Natural killer cell (primary cell): ENCODE measurements around the gene MID1. TPM values are rescaled to one million over a fixed set of nuclear protein-coding genes. Genes with fewer than 3 reads are reported as not detected.

Experiments used
- ATAC-seq, 3 donors: fragments of 150-1000 bp in 2 of 3; fragments of 200-7000 bp in 1 of 3; cut with Tn5 transposase; 1 replicate in 1 of 3; 2 replicates in 2 of 3; pipeline ENCODE4 v1.10.0; 2021; ENCODE audit warnings: mild to moderate bottlenecking in 2 of 3, moderate library complexity in 2 of 3
- DNase-seq, 2 donors: peaks; one replicate each; pipeline versions ENCODE4 v3.0.0 to v3.0.0-alpha.2; 2013 to 2021; ENCODE audit warnings: mixed read lengths in 1 of 2
- H3K27ac ChIP-seq: one replicate; pipeline ENCODE4 v1.5.1; 2013; ENCODE audit warnings: mild to moderate bottlenecking, low read length
- H3K27me3 ChIP-seq: one replicate; pipeline ENCODE4 v1.6.1; 2013; ENCODE audit warnings: low read length; ENCODE audit not compliant: control insufficient read depth, insufficient read depth
- H3K36me3 ChIP-seq: one replicate; pipeline ENCODE4 v1.6.1; 2013; ENCODE audit warnings: low read length; ENCODE audit not compliant: control insufficient read depth, insufficient read depth
- H3K4me1 ChIP-seq: one replicate; pipeline ENCODE4 v1.6.1; 2013; ENCODE audit warnings: low read length; ENCODE audit not compliant: control insufficient read depth, insufficient read depth
- H3K4me3 ChIP-seq: one replicate; pipeline ENCODE4 v1.5.1; 2013; ENCODE audit warnings: low read length
- H3K9me3 ChIP-seq: one replicate; pipeline ENCODE4 v1.6.1; 2013; ENCODE audit warnings: low read length; ENCODE audit not compliant: control insufficient read depth, insufficient read depth
- H3K27ac Mint-ChIP-seq, 2 donors: one replicate each; pipeline ENCODE4 v1.8.0; 2022; ENCODE audit warnings: mild to moderate bottlenecking in 2 of 2, mixed read lengths in 2 of 2, moderate library complexity in 1 of 2
- H3K27me3 Mint-ChIP-seq, 2 donors: one replicate each; pipeline ENCODE4 v1.8.0; 2022; ENCODE audit warnings: low read depth in 2 of 2, mixed read lengths in 2 of 2
- H3K36me3 Mint-ChIP-seq: one replicate; pipeline ENCODE4 v1.8.0; 2022; ENCODE audit warnings: mixed read lengths
- H3K4me1 Mint-ChIP-seq, 2 donors: one replicate each; pipeline ENCODE4 v1.8.0; 2022; ENCODE audit warnings: mixed read lengths in 2 of 2
- H3K4me3 Mint-ChIP-seq: one replicate; pipeline ENCODE4 v1.8.0; 2022; ENCODE audit warnings: mild to moderate bottlenecking, moderate library complexity, mixed read lengths
- H3K9me3 Mint-ChIP-seq, 2 donors: one replicate each; pipeline ENCODE4 v1.8.0; 2022; ENCODE audit warnings: mixed read lengths in 2 of 2
- CTCF ChIP-seq: fragments of 200-600 bp; IDR thresholded peaks from one replicate; pipeline ENCODE4 v1.8.0; 2022; ENCODE audit warnings: antibody characterized with exemption
- WGBS: methylation state at CpG from one replicate; pipeline ENCODE4 v1.1.7; 2013; ENCODE audit warnings: missing lambda C conversion rate; ENCODE audit not compliant: insufficient coverage; 5-methylcytosine and 5-hydroxymethylcytosine counted together
- intact Hi-C: fragments of 100-400 bp; cut with micrococcal nuclease; formaldehyde crosslinking; loops from one replicate; pipeline ENCODE4 v1.14.2; 2022
- total RNA-seq, 4 donors: library from RNA; stranded (reverse); fragments of 120-200 nt in 1 of 4; gene quantifications; one replicate each; pipeline versions ENCODE4 v1.2.3 to v1.2.4, GENCODE V29; 2013 to 2022

The MID1 gene
- total RNA-seq, 3 donors from 2014 or later (not counting 1 experiment from before 2014, with no cell fraction given): not detected

GRCh38 chrX:10654960-10655359 lies 34.6 kb upstream of the MID1 start:
- H3K4me1 ChIP-seq: no peaks in the 10 kb centered on the region
- H3K36me3 Mint-ChIP-seq: no peaks in the 10 kb centered on the region
- ATAC-seq (no peak), DNase-seq (no peak)
- no CpG with 5 or more reads among the region's 3 CpGs for WGBS
- no peaks in the 10 kb centered on the region for H3K9me3 ChIP-seq
- TF ChIP-seq CTCF: no peak
- peaks cover 0 to 4% of the 10 kb centered on the region in 2 donors for H3K27me3 Mint-ChIP-seq
- no peak overlapping the region for H3K4me3 ChIP-seq
- H3K36me3 ChIP-seq: no peaks in the 10 kb centered on the region
- no peak overlapping the region for H3K27ac ChIP-seq
- H3K4me3 Mint-ChIP-seq: no peak overlapping the region
- intact Hi-C loops: no loop called here
- no peaks in the 10 kb centered on the region for H3K4me1 Mint-ChIP-seq
- H3K9me3 Mint-ChIP-seq: peaks cover 0 to 5% of the 10 kb centered on the region in 2 donors
- H3K27me3 ChIP-seq: no peaks in the 10 kb centered on the region
- no peak overlapping the region for H3K27ac Mint-ChIP-seq

GRCh38 chrX:10653302-10653701 lies 32.9 kb upstream of the MID1 start:
- ATAC-seq (no peak), DNase-seq (no peak)
- WGBS: 93% methylated on average over 2 of the region's 2 CpGs
- Histone ChIP-seq H3K27ac (no peak overlapping the region), H3K4me1 (no peaks in the 10 kb centered on the region), H3K9me3 (no peaks in the 10 kb centered on the region), H3K36me3 (no peaks in the 10 kb centered on the region), H3K27me3 (no peaks in the 10 kb centered on the region), H3K4me3 (no peak overlapping the region)
- Mint-ChIP-seq H3K4me3 (no peak overlapping the region), H3K27ac (no peak overlapping the region), H3K27me3 (peaks cover 0 to 4% of the 10 kb centered on the region in 2 donors), H3K9me3 (peaks cover 0 to 5% of the 10 kb centered on the region in 2 donors), H3K4me1 (no peaks in the 10 kb centered on the region), H3K36me3 (no peaks in the 10 kb centered on the region)
- intact Hi-C loops: no loop called here
- no peak for TF ChIP-seq CTCF

GRCh38 chrX:10649265-10649664 lies 28.9 kb upstream of the MID1 start:
- WGBS: no CpG with 5 or more reads among the region's 4 CpGs
- no peak overlapping the region for H3K27ac ChIP-seq
- no peak for ATAC-seq

More at GRCh38 chrX:10649265-10649664, 28.9 kb upstream of the MID1 start:
- no peak for TF ChIP-seq CTCF
- H3K27me3 ChIP-seq: no peaks in the 10 kb centered on the region
- no peaks in the 10 kb centered on the region for H3K9me3 ChIP-seq
- intact Hi-C loops: no loop called here
- peaks cover 0 to 4% of the 10 kb centered on the region in 2 donors for H3K27me3 Mint-ChIP-seq
- H3K27ac Mint-ChIP-seq: no peak overlapping the region
- H3K4me3 Mint-ChIP-seq: no peak overlapping the region
- H3K36me3 Mint-ChIP-seq: no peaks in the 10 kb centered on the region
- H3K4me1 ChIP-seq: no peaks in the 10 kb centered on the region
- H3K4me3 ChIP-seq: no peak overlapping the region
- H3K36me3 ChIP-seq: no peaks in the 10 kb centered on the region
- DNase-seq: no peak
- H3K9me3 Mint-ChIP-seq: no peaks in the 10 kb centered on the region
- no peaks in the 10 kb centered on the region for H3K4me1 Mint-ChIP-seq
